NCI-H1092 treated with DMSO at 0.1 percent for 48 hours (cell line): ENCODE results near the gene PIP5KL1.

Source experiments
- DNase-seq: peaks from one replicate; lab custom pipeline; 2025; lab: John Stamatoyannopoulos, UW

The PIP5KL1 gene

GRCh38 chr9:127968700-127969383, 38.3 kb upstream of the PIP5KL1 start:
- peak; percentile 84 for DNase-seq

- no peak for DNase-seq
Observed at GRCh38 chr9:127968042-127968441, 37.5 kb upstream of the PIP5KL1 start.

- no peak for DNase-seq
Observed at GRCh38 chr9:127967151-127967809, 36.7 kb upstream of the PIP5KL1 start.

GRCh38 chr9:127966416-127967150, 36.0 kb upstream of the PIP5KL1 start:
- DNase-seq = peak; percentile 61

GRCh38 chr9:127965953-127966352, 35.4 kb upstream of the PIP5KL1 start:
- no peak for DNase-seq

DNA sequence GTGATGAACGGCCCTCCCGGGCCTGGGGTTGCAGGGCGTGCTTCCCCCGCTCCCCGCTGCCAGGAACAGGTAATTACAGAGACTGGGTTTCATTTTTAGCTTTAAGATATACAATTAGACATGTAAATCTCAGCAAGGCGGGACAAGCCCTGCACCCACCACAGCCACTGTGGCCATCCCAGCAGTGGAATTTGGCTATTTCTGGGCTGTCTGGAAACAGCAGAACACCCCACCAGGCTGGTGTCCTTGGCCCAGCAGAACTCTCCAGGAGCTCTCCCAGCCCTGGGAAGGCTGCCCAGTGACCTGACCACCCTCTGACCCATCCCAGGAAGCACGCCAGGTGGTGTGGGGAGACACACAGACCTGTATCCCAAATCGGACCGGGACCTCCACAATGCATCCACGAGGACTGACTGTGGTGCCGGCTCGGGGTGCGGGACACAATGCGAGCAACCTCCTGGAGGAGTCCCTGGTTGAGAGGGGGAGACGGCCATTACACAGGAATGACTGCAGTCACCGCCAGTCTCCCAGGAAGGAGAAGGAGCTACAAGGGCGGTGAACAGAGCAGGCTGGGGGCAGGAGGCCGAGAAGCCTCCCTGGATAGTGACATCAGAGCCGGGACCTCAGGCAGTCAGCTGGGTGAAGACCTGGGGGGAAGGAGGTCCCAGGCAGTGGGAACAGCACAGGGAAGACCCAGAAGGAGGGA, 32.9 kb upstream of the PIP5KL1 start:
- DNase-seq = no peak

GRCh38 chr9:127963041-127963358, 32.4 kb upstream of the PIP5KL1 start:
- no peak for DNase-seq

- no peak for DNase-seq
Observed at GRCh38 chr9:127962278-127962677, 31.7 kb upstream of the PIP5KL1 start.

- DNase-seq = no peak
Observed at GRCh38 chr9:127961613-127962155, 31.1 kb upstream of the PIP5KL1 start.

GRCh38 chr9:127961155-127961490, 30.5 kb upstream of the PIP5KL1 start:
- no peak for DNase-seq

- peak; percentile 16 for DNase-seq
Observed at GRCh38 chr9:127960410-127961154, 30.0 kb upstream of the PIP5KL1 start.

DNA sequence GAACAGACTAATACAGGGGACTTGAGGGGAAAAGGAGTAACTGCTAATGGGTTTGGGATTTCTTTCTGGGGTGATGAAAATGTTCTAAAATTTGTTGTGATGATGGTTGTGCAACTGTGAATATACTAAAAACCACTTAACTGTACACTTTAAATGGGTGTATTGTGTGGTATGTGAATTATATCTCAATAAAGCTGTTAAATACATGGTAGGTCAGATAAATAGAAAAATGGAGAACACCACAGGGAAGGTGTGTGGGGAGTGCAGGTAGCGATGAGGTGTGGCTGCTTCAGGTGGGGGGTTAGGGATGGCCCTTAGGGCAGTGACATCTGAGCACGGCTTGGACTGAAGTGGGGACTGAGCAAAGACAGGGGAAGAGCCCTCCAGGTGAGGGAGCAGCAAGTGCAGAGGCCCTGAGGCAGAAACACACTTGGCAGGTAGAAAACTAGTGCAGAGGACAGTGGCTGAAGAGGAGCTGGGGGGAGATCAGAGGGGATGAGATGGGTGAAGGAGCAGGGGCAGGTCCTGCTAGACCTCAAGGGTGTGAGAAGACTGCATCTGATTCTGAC, 29.3 kb upstream of the PIP5KL1 start:
- DNase-seq = no peak

- DNase-seq = no peak
Observed at GRCh38 chr9:127959398-127959797, 28.8 kb upstream of the PIP5KL1 start.

DNA sequence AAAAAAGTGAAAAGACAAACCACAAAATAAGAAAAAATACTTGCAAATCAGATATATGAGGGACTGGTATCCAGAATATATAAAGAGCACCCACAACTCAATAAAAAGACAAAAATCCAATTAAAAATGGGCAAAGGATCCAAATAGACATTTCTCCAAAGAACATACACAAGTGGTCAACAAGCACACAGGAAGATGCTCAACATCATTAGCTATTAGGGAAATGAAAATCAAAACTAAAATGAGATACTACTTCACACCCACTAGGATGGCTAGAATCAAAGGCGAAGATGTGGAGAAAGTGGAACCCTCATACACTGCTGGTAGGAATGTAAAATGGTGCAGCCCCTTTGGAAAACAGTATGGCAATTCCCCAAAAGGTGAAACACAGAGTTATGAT, 28.2 kb upstream of the PIP5KL1 start:
- DNase-seq = no peak

DNA sequence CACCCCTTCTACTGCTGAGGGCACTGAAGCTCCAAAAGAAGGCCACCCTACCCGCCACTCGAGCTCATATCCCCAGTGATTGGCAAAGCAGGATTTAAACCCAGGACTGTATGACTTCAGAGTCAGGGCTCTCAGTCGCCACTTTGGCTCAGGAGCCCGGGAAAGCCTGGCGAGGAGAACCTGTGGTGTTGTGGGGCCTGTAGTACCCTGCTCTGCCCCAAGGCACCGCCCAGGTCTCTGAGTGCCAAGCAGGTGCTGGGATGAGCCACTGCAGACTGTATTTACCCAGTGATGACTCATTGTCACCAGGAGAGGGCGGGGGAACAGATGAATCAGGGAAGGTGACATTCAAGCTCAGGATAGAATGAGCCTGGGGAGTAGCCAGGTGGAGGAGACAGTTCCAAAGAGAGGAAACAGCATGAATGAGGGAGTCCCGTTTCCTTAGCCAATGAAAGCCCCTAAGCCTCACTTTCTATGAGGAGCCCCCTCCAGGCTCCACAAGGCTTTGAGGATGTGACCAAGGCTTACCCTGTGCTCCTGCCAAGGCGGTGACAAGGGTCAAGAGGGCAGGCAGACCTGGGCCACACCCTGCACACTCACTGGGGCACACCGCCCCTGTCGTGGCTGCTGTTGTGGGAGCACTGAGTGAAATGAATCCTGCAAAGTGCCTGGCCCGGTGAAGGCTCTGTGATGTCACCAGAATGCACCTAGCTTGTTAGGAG, 24.9 kb upstream of the PIP5KL1 start:
- DNase-seq = peak; percentile 91

GRCh38 chr9:127954831-127955293, 24.3 kb upstream of the PIP5KL1 start:
- no peak for DNase-seq

GRCh38 chr9:127953768-127954505, 23.4 kb upstream of the PIP5KL1 start:
- DNase-seq = no peak

DNA sequence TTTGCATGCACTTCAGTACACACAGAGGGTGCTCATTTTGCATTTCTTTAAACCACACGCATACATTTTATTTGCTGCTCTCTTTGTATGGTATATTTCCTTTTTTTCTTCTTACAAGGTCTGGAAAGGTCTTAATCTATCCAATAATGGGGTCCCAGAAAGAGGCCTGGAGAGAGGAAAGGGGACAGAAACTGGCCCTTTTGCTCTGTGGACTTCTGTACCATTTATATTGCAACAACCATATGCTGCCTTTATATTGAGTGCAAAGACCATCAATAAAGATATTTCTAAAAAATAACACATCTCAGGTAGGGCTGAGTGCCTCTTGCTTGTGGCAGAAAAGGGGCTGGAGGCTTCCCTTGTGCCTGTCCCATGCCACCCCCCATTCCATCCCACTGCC, 22.6 kb upstream of the PIP5KL1 start:
- no peak for DNase-seq

- DNase-seq = no peak
Observed at GRCh38 chr9:127950513-127951289, 20.1 kb upstream of the PIP5KL1 start.
